GM12801 (cell line): Measurements from ENCODE around the gene LRTM2.

ENCODE experiments used
- CTCF ChIP-seq: IDR thresholded peaks from one replicate; pipeline ENCODE4 v1.5.1; 2011; ENCODE audit warnings: control low read depth; ENCODE audit not compliant: insufficient read length; ENCODE audit errors: extremely low read depth

LRTM2 gene

GRCh38 chr12:1820191-1820895 lies at the start of gene LRTM2:
TSS of gene LRTM2 (plus strand) at chr12:1820565. CDS start at chr12:1828149, 7,584 bp downstream.
- TF ChIP-seq CTCF = no peak

- TF ChIP-seq CTCF = no peak
Observed at GRCh38 chr12:1773937-1774655, 46.3 kb upstream of the LRTM2 start.

GRCh38 chr12:1776170-1776921 lies 44.0 kb upstream of the LRTM2 start:
- TF ChIP-seq CTCF = no peak

GRCh38 chr12:1777798-1778197 lies 42.6 kb upstream of the LRTM2 start:
- TF ChIP-seq CTCF = no peak

- TF ChIP-seq CTCF = no peak
Observed at GRCh38 chr12:1778911-1779310, 41.5 kb upstream of the LRTM2 start.

GRCh38 chr12:1779783-1780182 lies 40.6 kb upstream of the LRTM2 start:
- no peak for TF ChIP-seq CTCF

GRCh38 chr12:1781772-1782171 lies 38.6 kb upstream of the LRTM2 start:
- TF ChIP-seq CTCF = no peak
